A673 (cell line): ENCODE data around the gene ZSCAN12.

Experiments
- CTCF ChIP-seq: fragments of 300-800, 200-600 bp; sonication (generic); conservative IDR thresholded peaks from 2 replicates; pipeline ENCODE4 v1.5.1; 2017; ENCODE audit warnings: low read depth, mild to moderate bottlenecking, antibody characterized with exemption, low read length, moderate library complexity, mixed read lengths
- EZH2 ChIP-seq: fragments of 200-600 bp; sonication (generic); IDR thresholded peaks from 2 replicates; pipeline ENCODE4 v1.6.1; 2017; ENCODE audit warnings: borderline replicate concordance, low read depth, mild to moderate bottlenecking, mixed read lengths, antibody characterized with exemption, low read length; ENCODE audit not compliant: poor library complexity, severe bottlenecking

DNA sequence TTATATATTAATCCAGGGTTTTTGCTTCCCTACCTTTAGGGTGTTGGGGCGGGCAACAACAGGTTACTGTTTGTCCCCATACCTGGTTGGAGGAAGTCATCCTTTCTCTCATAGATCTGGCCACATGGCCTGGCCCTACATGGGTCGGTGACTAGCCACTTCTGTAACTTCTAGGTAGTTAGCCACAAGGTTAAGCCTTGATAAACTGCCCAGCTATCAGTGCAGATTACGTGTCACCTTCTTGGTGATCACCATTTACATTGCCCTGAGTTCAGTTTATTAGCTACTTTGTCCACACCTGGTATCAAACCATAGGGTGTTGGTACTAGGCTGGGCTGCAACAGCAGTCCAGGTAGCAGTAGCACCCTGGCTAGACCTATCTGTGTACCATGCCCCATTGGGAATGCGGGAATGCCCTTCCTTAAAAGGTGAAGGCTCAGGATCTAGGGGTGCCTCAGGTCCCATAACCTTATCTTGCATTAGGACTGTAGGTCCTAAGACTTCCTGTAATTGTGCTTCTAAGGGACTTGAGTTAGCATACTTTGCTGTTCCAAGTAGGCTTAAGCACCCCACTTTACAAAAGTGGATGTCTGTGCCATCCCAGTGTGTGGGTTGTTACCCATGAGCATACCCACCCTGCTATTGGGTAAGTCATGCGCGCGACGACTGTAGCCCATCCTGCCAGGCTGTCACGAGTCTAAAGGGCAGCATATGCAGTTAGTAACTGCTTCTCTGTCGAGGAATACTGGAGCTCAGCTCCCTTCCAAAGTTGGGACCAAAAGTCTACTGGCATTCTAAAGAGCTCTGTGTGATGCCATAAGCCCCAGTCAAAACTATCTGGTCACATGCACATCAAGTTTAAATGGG, 44.6 kb downstream of the ZSCAN12 start:
- TF ChIP-seq CTCF (no peak), EZH2 (no peak)
